NCI-H2227 treated with DMSO at 0.1 percent for 48 hours (cell line): Measurements from ENCODE around the gene GALR3.
A peak's percentile ranks its signal among the peaks of the same experiment; 100 is the strongest.

Source experiments
- DNase-seq: peaks from one replicate; lab custom pipeline; 2025; lab: John Stamatoyannopoulos, UW

Gene GALR3

DNA sequence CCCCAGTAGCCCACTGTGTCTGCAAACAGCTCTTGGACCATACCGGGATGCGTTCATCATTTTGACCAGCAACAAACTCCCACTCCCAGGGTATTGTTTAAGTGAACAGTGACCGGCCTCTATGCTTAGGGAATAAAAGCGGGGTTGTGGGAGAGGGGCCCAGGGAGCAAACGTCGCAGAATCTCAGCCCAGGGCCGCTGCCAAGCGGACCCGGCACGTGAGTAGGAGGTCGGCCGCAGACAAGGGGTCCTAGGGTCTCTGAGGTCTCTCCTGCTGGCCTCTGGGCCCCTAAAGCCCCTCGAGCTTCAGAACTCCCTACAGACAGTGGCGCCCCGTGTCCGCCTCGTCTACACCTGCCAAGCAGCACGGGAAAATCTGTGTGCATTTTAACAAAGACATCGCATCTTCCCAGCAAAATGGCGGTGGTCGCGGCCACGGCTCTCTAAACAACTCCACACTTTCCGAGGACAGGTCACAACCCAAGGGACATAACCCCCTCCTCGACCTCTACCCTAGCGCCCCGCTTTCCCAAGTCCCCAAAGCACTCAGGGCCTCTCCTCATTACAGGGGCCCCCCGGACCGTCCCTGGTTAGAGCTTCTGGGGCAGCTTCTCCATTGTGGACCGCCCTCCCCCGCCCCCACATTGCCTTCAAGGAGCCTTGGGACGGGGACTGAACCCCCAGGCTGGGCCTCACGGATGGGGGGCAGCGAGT, 19.4 kb upstream of the GALR3 start:
- peak; percentile 57 for DNase-seq

DNA sequence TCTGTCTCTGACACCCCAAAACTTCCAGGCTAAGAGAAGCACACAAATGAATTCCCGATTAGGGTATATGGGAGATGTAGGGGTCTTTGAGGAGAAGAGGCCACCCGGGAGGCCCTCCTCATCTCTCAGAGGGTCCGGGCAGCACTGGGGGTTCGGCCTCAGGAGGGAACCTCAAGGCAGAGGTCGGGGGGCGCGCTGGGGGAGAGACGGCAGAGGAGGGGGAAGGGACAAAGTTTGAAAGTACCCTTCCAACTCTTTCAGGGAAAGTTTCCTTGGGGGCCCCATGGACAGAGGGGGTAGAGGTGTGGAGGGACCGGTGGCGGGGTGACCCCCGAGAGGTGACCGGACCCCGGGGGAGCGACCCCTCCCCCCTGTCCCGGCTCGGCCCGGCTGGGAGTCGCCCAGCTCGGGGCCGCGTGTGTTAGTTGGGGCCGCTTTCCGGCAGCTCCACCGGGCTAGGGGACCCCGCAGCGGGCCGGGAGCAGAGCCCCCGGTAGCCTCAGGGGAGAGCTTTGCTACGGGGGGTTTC, 18.8 kb upstream of the GALR3 start:
- no peak for DNase-seq

DNA sequence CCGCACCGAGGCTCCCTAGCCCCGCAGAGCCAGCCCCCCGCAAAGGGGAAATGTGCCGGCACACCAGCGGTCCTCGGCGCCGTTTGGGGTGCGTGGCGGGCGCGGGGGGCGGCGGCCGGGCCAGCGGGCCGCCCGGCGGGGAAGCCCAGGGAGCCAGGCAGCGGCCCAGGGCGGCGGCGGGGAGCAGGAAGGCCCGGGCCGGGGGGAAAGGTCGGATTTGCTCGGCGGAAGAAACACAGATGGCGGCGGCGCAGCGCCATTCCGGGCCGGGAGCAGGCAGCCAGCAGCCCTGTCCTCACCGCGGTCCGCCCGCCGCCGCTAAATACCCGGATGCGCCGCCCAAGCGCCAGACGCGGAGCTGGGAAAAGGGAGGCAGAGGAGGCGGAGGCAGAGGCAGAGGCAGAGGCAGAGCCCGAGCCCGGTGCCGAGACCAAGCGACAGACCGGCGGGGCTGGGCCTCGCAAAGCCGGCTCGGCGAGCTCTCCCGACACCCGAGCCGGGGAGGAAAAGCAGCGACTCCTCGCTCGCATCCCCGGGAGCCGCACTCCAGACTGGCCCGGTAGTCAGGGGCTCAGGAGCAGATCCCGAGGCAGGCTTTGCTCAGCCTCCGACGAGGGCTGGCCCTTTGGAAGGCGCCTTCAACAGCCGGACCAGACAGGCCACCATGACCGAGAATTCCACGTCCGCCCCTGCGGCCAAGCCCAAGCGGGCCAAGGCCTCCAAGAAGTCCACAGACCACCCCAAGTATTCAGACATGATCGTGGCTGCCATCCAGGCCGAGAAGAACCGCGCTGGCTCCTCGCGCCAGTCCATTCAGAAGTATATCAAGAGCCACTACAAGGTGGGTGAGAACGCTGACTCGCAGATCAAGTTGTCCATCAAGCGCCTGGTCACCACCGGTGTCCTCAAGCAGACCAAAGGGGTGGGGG, 18.0 kb upstream of the GALR3 start:
- peak; percentile 65 for DNase-seq

DNA sequence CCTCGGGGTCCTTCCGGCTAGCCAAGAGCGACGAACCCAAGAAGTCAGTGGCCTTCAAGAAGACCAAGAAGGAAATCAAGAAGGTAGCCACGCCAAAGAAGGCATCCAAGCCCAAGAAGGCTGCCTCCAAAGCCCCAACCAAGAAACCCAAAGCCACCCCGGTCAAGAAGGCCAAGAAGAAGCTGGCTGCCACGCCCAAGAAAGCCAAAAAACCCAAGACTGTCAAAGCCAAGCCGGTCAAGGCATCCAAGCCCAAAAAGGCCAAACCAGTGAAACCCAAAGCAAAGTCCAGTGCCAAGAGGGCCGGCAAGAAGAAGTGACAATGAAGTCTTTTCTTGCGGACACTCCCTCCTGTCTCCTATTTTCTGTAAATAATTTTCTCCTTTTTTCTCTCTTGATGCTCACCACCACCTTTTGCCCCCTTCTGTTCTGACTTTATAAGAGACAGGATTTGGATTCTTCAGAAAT, 17.3 kb upstream of the GALR3 start:
- DNase-seq = no peak

DNA sequence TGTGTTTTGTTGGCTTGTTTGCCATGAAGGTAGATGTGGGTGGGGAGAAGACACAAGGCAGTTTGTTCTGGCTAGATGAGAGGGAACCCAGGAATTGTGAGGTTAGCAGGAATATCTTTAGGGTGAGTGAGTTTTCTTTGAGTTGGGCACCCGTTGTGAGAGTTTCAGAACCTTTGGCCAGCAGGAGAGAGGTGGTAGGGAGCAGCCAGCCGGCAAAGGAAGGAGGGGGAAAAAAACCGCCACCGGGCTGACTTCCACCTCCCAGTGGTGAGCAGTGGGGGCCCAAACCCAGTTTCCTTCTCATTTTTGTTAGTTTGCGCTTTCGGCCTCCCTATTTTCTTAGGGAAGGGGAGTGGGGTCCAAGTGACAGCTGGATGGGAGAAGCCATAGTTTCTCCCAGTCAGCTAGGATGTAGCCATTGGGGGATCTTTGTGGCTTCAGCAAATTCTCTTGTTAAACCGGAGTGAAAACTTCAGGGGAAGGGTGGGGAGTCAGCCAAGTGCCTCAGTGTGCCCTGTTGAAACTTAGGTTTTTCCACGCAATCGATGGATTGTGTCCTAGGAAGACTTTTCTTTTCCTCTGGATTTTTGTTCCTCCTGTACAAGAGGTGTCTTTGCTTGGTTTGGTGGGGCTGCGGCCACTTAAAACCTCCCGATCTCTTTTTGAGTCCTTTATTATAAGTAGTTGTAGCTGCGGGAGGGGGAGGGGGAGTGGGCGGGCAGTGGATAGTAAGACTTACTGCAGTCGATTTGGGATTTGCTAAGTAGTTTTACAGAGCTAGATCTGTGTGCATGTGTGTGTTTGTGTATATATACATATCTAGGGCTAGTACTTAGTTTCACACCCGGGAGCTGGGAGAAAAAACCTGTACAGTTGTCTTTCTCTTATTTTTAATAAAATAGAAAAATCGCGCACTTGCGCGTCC, 16.5 kb upstream of the GALR3 start:
- DNase-seq = no peak

DNA sequence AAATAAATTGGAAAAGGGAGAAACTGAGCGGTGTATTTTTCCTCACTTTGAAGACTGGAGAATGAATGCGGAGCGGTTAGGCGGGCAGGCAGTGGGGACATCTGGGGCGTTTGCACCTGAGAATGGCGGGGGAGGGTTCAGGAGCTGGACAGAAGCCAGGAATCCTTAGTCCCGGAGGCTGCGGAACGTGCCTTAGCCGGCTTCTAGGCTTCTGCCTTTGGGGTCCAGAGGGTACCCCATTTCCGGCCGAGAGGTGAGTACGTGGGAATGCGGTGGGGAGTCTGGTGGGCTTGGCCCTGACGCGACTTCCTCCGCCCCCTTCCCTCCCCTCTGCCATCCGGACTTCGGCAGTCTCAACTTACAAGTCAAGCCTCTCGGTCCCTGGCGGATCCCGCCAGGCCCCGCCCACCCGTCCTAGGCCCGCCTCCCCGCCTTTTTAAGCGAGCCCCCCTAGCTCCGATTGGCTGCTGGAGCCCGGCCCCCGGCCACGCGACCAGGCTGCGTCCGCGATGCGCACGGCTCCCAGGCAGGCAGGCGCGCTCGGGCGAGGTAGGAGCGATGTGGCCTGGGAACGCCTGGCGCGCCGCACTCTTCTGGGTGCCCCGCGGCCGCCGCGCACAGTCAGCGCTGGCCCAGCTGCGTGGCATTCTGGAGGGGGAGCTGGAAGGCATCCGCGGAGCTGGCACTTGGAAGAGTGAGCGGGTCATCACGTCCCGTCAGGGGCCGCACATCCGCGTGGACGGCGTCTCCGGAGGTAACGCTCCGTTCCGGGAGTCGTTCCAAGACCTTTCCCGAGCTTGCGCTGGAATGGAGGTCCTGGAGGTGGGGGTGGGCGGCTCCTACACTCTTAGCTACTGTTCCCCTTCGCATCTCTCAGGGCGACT, 15.5 kb upstream of the GALR3 start, which contains the start of gene GCAT:
TSS of gene GCAT (plus strand) at position 525 of the 884 bp plus-strand sequence. CDS start at position 559, 34 bp downstream.
- DNase-seq = peak; percentile 83

DNA sequence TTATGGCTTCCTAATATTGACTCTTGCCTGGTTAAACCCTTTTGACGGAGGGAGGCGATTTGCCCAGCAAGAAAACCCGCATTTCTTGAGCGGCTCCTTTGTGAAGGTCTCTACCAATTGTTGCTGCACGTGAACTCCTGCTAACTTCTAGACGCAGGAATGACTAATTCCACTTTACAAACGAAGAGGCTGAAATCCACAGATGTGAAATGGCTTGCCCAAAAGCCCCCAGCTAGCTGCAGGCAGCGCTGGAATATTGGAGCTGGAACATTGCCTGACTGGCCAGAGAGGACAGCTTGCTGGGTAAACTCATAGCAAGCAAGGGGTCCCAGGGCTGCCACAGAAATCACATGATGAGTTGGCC, 14.9 kb upstream of the GALR3 start:
- DNase-seq = no peak

DNA sequence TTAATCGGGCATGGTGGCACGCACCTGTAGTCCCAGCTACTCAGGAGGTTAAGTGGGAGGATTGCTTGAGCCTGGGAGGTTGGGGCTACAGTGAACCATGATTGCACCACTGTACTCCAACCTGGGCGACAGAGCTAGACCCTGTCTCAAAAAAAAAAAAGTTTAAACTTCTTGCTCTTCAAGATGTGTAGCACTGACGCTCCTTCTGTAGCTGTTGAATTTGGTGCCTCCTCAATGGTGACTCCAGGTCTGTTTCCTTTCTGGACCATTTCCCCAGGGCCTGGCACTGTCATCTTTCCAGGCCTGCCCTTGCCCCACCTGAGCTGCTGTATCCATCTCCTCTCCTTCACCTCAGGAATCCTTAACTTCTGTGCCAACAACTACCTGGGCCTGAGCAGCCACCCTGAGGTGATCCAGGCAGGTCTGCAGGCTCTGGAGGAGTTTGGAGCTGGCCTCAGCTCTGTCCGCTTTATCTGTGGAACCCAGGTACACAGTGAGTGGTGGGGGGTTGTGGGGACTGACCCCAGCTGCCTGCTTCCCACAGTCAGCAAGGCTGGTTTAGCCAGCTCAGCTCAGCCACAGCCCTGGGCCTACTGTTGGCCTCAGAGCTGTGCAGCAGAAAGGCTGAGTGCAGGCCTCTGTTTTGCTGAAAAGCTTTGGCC, 13.4 kb upstream of the GALR3 start:
- no peak for DNase-seq

DNA sequence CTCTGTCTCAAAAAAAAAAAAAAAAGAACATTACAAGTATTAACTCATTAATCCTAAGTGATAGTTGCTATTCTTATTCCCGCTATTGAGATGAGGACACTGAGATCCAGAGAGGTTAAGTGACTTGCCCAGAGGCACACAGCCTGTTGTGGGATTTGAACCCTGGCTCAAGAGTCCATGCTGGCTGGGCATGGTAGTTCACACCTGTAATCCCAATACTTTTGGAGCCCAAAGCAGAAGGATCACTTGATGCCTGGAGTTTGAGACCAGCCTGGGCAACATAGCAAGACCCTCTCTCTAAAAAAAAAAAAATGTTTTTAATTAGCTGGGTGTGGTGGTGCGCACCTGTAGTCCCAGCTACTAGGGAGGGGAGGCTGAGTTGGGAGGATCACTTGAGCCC, 11.3 kb upstream of the GALR3 start:
- DNase-seq = no peak

DNA sequence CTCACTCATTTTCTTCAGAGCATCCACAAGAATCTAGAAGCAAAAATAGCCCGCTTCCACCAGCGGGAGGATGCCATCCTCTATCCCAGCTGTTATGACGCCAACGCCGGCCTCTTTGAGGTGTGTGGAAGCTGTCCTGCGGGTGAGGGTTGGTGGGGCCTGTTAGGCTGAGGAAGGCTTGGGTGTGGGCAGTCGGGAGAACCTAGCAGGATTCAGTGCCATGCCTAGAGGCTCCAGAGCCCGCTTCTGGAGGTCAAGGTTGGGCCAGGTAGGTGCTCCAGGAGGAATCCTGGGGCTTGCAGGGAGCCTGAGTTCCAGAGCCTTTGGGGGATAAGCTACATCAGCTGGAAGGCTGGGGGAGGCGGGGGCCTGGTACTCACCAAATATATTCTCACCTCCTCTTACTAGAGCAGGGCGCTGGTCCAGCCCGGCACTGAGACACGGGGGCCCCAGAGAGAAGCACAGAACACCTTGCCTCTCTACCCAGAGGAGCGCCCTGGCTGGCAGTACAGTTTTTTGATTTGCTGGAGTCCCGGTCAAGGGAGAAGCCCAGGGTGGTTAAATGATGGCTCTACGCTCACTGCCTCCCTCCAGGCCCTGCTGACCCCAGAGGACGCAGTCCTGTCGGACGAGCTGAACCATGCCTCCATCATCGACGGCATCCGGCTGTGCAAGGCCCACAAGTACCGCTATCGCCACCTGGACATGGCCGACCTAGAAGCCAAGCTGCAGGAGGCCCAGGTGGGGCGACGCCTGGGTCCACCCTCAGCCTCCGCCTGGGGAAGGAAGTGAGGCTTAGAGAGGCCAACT, 10.1 kb upstream of the GALR3 start:
- DNase-seq = no peak

DNA sequence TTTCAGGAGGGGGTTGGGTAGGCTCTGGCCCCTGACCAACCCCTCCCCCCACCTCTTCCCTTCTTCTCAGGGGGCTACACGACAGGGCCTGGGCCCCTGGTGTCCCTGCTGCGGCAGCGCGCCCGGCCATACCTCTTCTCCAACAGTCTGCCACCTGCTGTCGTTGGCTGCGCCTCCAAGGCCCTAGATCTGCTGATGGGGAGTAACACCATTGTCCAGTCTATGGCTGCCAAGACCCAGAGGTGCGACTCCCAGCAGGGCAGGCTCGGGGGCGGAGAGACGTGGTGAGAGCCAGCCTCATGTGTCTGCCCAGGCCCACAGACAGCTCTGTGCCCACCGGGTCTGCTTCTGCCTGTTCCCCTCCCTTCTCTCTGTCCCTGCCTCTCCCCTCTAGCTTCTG, 7.6 kb upstream of the GALR3 start:
- DNase-seq = no peak

DNA sequence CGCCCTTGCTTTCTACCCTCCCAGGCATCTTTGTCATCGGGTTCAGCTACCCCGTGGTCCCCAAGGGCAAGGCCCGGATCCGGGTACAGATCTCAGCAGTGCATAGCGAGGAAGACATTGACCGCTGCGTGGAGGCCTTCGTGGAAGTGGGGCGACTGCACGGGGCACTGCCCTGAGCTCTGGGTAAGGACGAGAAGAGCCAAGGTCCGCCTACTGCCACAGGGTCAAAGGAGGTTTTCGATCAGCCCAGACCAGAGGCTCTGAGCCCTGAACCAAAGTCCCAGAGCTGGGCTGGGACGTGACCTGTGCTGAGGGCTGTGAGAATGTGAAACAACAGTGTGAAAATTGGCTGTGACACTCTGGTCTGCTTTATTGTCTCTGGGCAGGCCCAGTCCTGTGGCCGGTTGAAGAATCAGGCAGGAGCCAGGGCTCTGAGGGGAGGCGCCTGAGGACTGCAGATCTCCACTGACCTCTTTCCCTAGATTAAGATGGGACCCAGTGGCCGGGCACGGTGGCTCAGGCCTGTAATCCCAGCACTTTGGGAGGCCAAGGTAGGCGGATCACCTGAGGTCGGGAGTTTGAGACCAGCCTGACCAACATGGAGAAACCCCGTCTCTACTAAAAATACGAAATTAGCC, 6.5 kb upstream of the GALR3 start:
- DNase-seq = no peak

DNA sequence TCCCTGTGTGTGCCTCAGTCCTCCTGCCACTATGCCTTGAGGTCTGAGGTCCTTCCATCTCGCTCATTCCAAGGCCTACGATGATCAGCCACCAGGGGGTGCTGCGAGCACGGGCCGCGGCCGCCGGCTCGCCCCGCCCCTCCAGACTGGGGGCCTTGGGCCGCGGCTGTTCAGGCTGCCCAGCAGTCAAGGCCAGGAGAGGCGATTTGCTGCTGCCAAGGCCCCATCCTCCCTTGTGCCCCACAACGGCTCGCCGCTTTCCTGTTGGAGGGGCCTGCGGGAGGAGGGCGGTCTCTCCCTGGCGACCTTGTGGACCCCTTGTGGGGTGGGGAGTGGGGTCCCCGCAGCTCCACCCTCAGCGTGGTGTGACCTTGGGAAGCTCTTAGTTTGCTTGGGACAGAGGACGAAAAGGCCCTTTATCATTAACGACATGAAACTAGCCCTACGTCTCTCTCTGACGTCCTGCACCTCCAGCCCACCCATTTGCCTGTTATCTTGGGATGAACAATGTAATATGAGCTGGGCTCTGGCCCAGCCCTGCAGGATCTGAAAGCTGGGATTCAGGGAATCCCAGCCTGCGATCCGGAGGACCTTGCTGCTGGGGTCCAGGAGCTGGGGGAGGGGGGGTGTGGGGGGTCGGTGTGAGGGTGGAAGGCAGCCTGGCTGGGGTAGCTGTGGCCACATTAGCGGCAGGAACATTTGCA, 5.3 kb upstream of the GALR3 start:
- peak; percentile 39 for DNase-seq

DNA sequence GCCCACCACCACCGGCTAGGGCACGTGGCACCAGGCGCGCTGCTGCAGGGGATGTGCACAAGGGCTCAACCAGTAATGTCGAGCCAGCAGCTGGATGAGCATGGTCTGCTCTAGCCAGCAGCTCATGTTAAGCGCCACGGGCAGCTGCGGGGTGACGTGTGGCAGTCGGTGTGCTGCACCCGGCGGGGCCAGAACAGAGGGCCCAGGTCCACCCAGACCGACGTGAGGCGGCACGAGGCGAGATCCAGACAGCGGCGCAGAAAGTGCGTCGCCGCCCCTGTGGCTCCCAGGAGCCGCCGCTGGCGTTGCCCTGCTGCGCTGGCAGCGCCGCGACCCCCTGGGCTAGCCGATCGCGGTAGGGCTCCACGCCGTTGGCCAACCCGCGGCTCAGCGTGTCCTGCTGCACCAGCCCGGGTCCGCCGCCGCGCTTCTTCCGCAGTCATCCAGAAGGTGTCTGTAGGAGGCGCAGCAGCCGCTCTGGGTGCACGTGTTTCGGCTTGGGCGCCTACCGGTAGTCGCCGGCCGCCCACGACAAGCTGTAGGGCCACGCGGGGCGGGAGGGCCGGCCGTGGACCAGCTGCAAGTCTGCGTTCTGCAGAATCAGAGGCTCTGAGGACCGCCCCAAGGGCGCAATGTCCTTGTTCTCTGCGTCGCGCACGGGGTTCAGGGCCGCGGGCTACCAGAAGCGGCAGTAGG, 4.6 kb upstream of the GALR3 start:
- no peak for DNase-seq

DNA sequence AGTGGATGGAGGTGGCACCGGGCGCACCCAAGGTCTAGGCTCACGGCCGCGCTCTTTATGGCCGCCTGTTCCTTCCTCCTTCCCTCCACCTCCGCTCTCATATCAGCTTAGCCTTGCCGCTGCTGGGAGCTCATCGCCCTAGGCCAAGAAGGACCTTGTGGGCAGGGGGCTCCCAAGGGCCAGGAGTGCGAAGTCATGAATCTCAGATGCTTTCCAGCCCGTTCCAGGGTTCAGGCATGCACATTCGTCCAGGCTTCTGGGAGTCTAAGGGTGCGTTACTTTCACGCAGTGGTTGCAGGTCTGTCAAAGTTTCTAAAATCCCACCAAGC, 4.1 kb upstream of the GALR3 start:
- no peak for DNase-seq

DNA sequence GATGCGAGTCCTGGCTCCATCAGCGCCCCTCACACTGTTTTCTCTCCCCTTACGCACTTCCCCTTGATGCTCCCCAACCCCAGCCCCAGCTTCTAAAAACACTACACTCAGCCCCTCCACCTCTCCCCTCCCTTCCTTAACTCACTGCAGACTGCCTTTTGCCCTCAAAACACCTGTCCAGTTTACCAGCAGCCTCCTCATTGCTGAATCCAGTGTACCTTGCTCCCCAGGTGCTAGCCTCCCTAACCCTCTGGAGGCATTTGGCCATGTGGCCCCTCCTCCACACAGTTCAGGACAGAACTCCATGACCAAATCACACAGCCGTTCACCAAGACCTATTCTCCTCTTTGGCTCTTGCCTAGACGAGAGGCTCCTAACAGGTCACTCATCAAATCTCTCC, 2.8 kb upstream of the GALR3 start:
- no peak for DNase-seq

DNA sequence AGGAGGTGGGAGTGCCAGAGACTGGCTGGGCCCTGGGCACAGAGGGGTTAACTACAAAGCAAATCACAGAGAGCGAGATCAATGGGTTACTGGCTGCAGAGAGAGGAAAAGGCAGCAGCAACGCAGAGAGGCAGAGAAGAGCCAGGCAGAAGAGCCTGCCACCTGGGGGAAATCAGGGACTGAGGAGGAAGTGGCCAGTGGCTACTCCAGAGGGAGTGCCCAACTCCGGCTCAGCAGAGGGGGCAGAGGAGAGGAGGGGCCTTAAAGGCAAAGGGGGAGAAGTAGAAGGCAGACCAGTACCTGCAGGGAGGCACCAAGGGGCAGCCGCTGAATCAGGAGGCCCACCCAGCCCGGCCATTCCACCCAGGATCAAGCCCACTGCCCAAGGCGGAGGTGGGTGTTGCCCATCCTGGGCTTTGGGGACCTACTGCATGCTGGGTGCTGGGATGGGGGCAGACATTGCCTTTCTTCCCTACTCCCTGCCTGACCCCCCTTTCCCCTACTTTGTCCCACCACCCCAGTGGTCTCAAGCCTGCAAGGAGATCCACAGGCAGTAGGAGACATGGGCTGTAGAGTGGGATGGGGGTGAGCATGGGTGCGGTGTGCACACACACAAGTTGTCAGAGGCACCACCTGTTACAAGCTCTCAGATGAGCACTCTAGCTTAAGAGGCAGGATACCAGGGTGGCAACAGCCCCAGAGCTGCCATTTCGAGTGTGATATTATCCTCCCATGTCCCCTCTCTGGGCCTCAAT, 926 bp upstream of the GALR3 start:
- no peak for DNase-seq
